Thymus (tissue), 11 donors: ENCODE results near the gene DNPH1. TPM values are rescaled to one million over a fixed set of nuclear protein-coding genes. Genes with fewer than 3 reads are reported as not detected.

Experiments used
- DNase-seq, 9 donors: peaks; one replicate each; pipeline ENCODE4 v3.0.0-alpha.2; 2013; ENCODE audit warnings: low spot score in 9 of 9, low read depth in 6 of 9, missing footprints in 1 of 9
- H3K27ac ChIP-seq, 2 donors: one replicate each; pipeline ENCODE4 v1.5.1; 2013; ENCODE audit warnings: control low read depth in 1 of 2, low read depth in 1 of 2, low read length in 1 of 2, mild to moderate bottlenecking in 1 of 2, moderate library complexity in 1 of 2
- H3K27me3 ChIP-seq, 2 donors: one replicate each; pipeline ENCODE4 v1.5.1; 2013; ENCODE audit warnings: low read length in 1 of 2; ENCODE audit not compliant: control insufficient read depth in 2 of 2, insufficient read depth in 1 of 2
- H3K36me3 ChIP-seq, 2 donors: one replicate each; pipeline ENCODE4 v1.5.1; 2013; ENCODE audit warnings: low read length in 1 of 2, mild to moderate bottlenecking in 1 of 2, moderate library complexity in 1 of 2; ENCODE audit not compliant: control insufficient read depth in 2 of 2, insufficient read depth in 2 of 2
- H3K4me1 ChIP-seq, 2 donors: one replicate each; pipeline ENCODE4 v1.5.1; 2013; ENCODE audit warnings: low read length in 2 of 2; ENCODE audit not compliant: control insufficient read depth in 2 of 2, insufficient read depth in 2 of 2
- H3K4me3 ChIP-seq, 2 donors: one replicate each; pipeline ENCODE4 v1.5.1; 2013; ENCODE audit warnings: low read length in 2 of 2, control low read depth in 1 of 2, mild to moderate bottlenecking in 1 of 2
- H3K9me3 ChIP-seq, 2 donors: one replicate each; pipeline ENCODE4 v1.5.1; 2013; ENCODE audit warnings: low read length in 1 of 2, mild to moderate bottlenecking in 1 of 2; ENCODE audit not compliant: control insufficient read depth in 2 of 2, insufficient read depth in 1 of 2
- WGBS: extraction: QIAGEN DNeasy Blood & Tissue Kit; methylation state at CpG from one replicate; pipeline ENCODE4 v1.1.7; 2013; 5-methylcytosine and 5-hydroxymethylcytosine counted together
- polyA plus RNA-seq: library from polyadenylated mRNA; stranded (reverse); fragments of 200-250 nt; gene quantifications from one replicate; pipeline ENCODE4 v1.2.3, GENCODE V29; 2013
- total RNA-seq: library from RNA; stranded (reverse); fragments of 120-200 nt; gene quantifications from one replicate; pipeline ENCODE4 v1.2.4, GENCODE V29; 2013
- donor health status: healthy.

DNPH1 gene
- total and polyA plus RNA-seq, 2 donors, result 46.7 to 58.9 TPM

DNA sequence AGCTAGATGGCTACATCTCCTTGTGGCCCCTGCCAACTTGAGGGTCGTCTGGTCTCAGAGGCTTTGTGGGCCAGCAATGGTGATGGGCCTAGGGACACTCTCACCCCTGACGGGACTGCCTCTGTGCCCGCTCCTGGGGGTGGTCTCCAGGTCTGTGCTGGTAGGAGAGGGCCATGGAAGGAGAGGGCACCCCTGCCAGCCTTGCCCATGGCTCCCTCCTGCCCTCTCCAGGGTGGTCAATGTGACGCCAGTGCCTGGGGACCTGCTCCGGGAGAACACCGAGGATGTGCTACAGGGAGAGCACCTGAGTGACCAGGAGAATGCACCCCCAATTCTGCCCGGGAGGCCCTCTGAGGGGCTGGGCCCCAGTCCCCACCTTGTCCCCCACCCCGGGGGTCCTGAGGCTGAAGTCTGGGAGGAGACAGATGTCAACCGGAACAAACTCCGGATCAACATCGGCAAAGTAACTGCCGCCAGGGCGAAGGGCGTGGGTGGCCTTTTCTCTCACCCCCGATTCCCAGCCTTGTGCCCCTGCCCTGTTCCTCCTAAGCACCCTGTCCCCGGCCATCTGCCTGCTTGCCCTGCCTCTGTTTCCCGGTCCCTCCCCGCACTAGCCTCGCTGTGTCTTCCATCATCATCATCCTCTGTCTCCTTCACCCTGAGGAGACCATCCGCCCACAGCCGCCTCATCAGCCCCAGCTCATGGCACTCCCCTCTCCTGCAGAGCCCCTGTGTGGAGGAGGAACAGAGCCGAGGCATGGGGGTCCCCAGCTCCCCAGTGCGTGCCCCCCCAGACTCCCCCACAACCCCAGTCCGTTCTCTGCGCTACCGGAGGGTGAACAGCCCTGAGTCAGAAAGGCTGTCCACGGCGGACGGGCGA lies 29.8 kb upstream of the DNPH1 start:
- H3K27me3 ChIP-seq, result peaks cover 2 to 31% of the 10 kb centered on the region in 2 donors
- H3K9me3 ChIP-seq, result peaks cover 0 to 1% of the 10 kb centered on the region in 2 donors
- WGBS, result 95% methylated on average over 30 of the region's 30 CpGs
- no peak for DNase-seq
- H3K27ac ChIP-seq, result no peak overlapping the region
- no peaks in the 10 kb centered on the region for H3K4me1 ChIP-seq
- H3K36me3 ChIP-seq, result no peaks in the 10 kb centered on the region
- H3K4me3 ChIP-seq, result no peak overlapping the region

DNA sequence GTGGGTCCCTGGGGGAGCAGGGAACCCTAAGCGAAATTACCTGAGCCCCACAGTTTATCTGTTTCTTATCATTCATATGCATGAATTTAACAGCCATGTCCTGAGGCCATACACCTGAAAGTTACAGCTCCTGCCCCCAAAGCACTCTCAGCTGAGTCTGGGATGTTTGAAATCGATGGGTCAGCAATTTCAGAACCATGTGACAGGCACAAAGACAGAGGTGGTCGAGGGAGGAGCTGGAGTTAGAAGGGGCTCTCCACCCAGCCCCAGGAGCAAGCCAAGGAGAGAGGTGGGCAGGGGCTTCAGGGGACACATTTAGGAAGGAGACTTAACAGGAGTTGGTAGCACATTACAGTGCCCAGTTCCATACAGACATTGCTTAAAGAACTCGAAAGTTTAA lies 28.9 kb upstream of the DNPH1 start:
- H3K27me3 ChIP-seq, result peaks cover 2 to 40% of the 10 kb centered on the region in 2 donors
- no peak for DNase-seq

DNA sequence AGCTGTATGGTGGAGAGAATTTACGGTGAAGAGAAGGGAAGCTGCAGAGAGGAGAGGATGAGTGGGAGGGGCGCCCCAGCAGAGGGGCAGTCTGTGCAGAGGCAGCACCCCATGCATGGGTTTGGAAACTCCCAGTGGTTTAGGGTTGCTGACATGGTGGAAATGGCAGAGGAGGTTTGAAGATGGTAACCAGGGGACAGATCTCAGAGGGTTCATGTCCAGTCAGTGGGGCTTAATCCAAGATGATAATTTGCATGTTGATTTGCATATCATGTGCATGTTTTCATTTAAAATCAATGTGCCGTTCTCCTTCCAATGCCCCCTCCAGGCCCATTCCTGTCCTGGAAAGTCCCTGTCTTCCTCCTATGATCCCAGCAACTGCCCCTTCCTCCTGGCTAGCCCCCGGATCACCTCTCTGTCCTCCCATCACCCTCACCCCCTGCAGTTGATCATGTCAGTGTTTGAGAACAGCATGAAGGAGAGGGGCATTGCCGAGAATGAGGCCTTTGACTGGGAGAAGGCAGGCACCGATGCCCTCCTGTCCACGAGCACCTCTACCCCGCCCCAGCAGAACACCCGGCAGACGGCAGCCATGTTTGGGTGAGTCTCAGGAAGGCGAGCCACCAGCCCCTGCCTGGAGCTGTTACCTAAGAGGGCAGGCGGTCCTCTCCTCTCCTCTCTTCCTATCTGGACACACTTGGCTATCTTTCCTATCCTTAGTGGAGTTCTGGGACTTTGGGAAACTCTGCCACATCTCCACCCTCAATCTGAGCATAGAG lies 28.3 kb upstream of the DNPH1 start:
- H3K27ac ChIP-seq, result no peak overlapping the region
- no peaks in the 10 kb centered on the region for H3K36me3 ChIP-seq
- H3K9me3 ChIP-seq, result peaks cover 0 to 1% of the 10 kb centered on the region in 2 donors
- H3K27me3 ChIP-seq, result peaks cover 2 to 46% of the 10 kb centered on the region in 2 donors
- no peaks in the 10 kb centered on the region for H3K4me1 ChIP-seq
- H3K4me3 ChIP-seq, result no peak overlapping the region
- no peak for DNase-seq
- 90% methylated on average over 12 of the region's 12 CpGs for WGBS

More for the DNA sequence above, 28.9 kb upstream of the DNPH1 start:
- 88% methylated on average over 4 of the region's 4 CpGs for WGBS
- Histone ChIP-seq H3K36me3 (no peaks in the 10 kb centered on the region), H3K4me1 (no peaks in the 10 kb centered on the region), H3K4me3 (no peak overlapping the region), H3K27ac (no peak overlapping the region), H3K9me3 (peaks cover 0 to 1% of the 10 kb centered on the region in 2 donors)

DNA sequence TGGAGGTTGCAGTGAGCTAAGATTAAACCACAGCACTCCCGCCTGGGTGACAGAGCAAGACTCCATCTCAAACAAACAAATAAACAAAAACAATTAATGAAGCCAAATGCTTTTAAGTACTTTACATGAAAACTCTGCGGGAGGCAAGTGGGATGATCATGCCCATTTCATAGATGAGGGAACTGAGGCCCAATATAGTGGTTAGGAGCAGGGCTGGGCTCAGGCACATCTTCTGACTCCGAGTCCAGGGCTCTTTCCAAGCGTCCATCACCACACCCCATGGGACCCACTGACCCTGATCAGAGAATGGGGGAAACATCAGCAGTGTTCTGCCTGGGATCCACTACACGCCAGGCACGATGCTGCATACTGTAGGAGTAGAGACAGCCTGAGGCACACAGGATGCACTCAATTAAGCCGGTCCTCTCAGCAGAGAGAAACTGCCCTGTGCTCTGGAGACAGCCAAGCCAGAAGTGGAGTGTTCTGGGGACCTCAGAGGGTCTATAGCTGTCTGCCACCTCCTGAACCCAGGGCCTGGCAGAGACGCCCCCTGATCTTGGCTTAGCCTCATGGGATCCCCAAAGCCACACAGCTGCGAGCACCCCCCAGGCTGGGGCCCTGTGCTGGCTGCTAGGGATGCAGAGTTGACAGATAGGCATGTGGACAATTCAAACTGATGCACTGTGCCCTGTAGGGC lies 27.5 kb upstream of the DNPH1 start:
- peaks cover 2 to 53% of the 10 kb centered on the region in 2 donors for H3K27me3 ChIP-seq
- peaks cover 0 to under 1% of the 10 kb centered on the region in 2 donors for H3K4me1 ChIP-seq
- no peak overlapping the region for H3K27ac ChIP-seq
- H3K9me3 ChIP-seq, result peaks cover 0 to 1% of the 10 kb centered on the region in 2 donors
- 96% methylated on average over 9 of the region's 9 CpGs for WGBS
- H3K4me3 ChIP-seq, result no peak overlapping the region
- H3K36me3 ChIP-seq, result no peaks in the 10 kb centered on the region
- DNase-seq, result no peak

DNA sequence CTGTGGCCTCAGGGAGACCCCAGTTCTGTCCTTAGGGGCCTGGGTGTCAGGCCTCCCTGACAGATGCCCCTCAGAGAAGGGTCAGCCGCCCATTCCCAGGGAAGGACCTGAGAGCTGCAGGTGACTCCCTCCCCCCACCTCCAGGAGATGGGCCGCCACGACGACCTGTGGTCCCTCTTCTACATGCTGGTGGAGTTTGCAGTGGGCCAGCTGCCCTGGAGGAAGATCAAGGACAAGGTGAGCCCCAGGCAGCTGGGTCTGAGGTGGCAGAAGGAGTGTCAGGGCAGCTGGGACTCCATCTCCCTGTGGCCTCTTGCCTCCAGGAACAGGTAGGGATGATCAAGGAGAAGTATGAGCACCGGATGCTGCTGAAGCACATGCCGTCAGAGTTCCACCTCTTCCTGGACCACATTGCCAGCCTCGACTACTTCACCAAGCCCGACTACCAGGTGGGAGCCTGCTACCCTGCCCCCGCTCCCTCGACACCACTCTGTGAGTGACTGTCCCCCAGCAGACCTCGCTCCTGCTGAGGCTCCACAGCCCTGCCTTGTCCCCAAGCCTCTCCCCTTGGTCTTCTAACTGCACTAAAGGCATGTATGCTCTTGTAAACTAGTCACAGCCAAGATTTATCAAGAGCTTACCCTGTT lies 26.2 kb upstream of the DNPH1 start:
- Histone ChIP-seq H3K4me3 (no peak overlapping the region), H3K9me3 (peaks cover 0 to 1% of the 10 kb centered on the region in 2 donors), H3K27ac (no peak overlapping the region), H3K36me3 (no peaks in the 10 kb centered on the region), H3K27me3 (peaks cover 9 to 66% of the 10 kb centered on the region in 2 donors), H3K4me1 (peaks cover 0 to 7% of the 10 kb centered on the region in 2 donors)
- WGBS, result 90% methylated on average over 11 of the region's 11 CpGs
- DNase-seq, result no peak

DNA sequence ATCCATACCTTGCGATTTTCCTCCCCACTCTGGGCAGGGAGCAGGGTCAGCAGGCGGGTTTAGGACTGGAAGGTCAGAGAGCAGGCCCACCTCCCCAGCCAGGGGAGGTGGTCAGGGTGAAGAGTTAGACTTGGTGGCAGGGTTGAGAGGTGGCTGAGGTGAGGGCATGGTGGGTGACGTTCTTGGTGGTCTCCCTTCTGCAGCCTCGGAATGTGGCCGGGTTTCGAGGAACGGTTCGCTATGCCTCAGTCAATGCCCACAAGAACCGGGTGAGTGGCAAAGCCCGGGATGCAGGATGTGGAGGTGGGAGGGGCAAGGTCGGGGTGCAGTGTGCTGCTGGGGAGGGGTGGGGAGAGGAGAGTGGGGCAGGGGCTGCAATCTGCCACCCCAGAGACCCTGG lies 25.6 kb upstream of the DNPH1 start:
- peaks cover 12 to 73% of the 10 kb centered on the region in 2 donors for H3K27me3 ChIP-seq
- 92% methylated on average over 11 of the region's 11 CpGs for WGBS
- no peak overlapping the region for H3K27ac ChIP-seq
- no peak for DNase-seq
- peaks cover 0 to 1% of the 10 kb centered on the region in 2 donors for H3K9me3 ChIP-seq
- H3K4me3 ChIP-seq, result no peak overlapping the region
- H3K36me3 ChIP-seq, result no peaks in the 10 kb centered on the region
- peaks cover 0 to 7% of the 10 kb centered on the region in 2 donors for H3K4me1 ChIP-seq

DNA sequence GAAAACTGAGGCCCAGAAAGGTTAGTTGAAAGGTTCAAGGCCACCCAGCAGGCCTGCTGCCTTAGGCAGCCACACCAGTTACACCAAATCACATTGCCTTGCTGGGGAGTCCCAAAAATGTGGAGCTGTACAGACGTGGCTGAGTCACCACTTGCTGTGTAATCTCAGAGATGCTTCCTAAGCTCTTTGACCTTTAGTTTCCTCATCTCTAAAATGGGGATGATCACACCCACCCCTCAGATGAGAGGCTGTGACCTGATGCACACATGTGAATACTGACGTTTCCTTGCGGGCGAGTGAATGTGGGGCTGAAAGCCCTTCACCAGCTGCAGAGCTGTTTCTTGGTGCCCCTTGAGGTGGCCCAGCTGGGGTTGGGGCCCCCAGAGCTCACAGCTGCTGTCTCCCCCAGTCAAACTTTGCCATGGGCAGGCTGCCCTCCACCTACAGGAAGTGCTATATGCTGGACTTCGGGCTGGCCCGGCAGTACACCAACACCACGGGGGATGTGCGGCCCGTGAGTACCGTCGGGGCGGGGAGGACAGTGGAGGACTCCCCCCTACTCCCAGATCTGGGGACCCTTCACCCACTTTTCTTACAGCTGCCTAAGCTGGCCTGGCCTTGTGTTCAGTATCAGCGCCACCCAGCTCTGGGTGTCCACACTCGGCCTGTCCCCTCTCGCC lies 25.0 kb upstream of the DNPH1 start:
- H3K4me3 ChIP-seq, result no peak overlapping the region
- H3K4me1 ChIP-seq, result peaks cover 0 to 7% of the 10 kb centered on the region in 2 donors
- no peaks in the 10 kb centered on the region for H3K36me3 ChIP-seq
- H3K9me3 ChIP-seq, result peaks cover 0 to 1% of the 10 kb centered on the region in 2 donors
- DNase-seq, result no peak
- 95% methylated on average over 15 of the region's 15 CpGs for WGBS
- H3K27me3 ChIP-seq, result peaks cover 12 to 79% of the 10 kb centered on the region in 2 donors
- H3K27ac ChIP-seq, result no peak overlapping the region

DNA sequence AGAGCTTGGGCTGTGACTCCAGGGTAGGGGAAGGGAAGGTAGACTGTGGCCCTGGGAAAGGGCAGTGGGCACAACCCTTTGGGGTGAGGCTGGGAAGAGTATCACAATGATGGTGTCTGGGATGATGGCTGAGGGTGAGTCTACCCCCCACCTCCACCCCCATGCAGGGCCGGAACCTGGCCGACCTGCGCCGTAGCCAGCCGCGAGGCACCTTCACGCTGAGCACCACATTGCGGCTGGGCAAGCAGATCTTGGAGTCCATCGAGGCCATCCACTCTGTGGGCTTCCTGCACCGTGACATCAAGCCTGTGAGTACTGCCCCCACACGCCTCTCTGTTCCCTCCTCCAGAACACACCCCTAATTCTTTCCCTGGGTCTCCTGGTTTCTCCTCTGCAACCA lies 24.1 kb upstream of the DNPH1 start:
- Histone ChIP-seq H3K27me3 (peaks cover 16 to 81% of the 10 kb centered on the region in 2 donors), H3K4me3 (no peak overlapping the region), H3K36me3 (no peaks in the 10 kb centered on the region), H3K4me1 (peaks cover 0 to 7% of the 10 kb centered on the region in 2 donors), H3K27ac (no peak overlapping the region), H3K9me3 (peaks cover 0 to 1% of the 10 kb centered on the region in 2 donors)
- 94% methylated on average over 11 of the region's 11 CpGs for WGBS
- DNase-seq, result no peak
